GM18508 (cell line): Measurements from ENCODE around the gene VAMP2.

Experiments used
- ATAC-seq: cut with Tn5 transposase; IDR thresholded peaks from one replicate; pipeline ENCODE4 v1.9.1; 2021; ENCODE audit warnings: moderate number of reproducible peaks; ENCODE audit not compliant: insufficient read depth, unreplicated experiment

VAMP2 gene

DNA sequence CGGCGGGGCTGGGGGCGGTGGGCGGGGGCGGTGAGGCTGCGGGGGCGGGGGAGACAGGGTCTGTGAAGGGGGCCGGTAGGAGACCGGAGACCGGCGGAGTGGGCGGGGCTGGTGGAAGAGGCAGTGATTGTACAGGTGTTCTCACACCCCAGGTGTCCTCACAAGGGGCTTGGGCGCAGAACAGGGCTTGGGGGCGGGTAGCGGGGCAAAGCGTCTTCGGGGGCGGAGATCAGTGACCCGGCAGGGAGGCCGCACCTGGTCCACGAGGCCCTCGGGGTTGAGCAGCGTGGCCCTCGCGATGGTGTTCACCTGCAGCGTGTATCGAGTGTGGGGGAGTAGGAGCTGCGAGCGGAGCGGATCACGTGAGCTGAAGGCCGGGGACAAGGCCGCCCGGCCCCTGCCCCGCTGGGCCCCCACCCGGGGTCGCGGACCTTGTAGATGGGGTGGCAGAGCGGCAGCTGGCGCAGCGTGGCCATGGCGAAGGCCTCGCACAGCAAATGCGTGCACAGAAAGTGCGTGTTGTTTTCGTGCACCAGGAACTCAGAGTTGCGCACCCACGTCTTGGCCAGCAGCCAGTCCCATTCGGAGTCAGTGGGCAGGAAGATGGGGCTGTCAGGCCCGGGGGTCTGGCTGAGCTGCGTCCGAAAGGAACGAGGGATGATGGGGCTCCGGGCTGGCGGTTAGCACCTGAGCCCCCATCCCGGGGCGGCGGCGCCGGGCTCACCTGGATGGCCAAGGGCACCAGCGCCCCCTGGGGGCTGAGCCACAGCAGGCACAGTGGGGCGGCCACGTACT, 52.9 kb downstream of the VAMP2 start:
- ATAC-seq, result no peak
